ENCODE measurements around the gene CNTNAP5. TPM values are rescaled to one million over a fixed set of nuclear protein-coding genes. Genes with fewer than 3 reads are reported as not detected.

Gene CNTNAP5
- total and polyA plus RNA-seq, 12 donors = 0.04 TPM; not detected in 11

- Histone ChIP-seq H3K27me3 (no peaks in the 10 kb centered on the region), H3K27ac (no peak overlapping the region), H3K4me1 (no peaks in the 10 kb centered on the region), H3K4me3 (no peak overlapping the region), H3K9me3 (no peaks in the 10 kb centered on the region), H3K36me3 (no peaks in the 10 kb centered on the region)
- DNase-seq (no peak), ATAC-seq (no peak)
- TF ChIP-seq, protein P1, sequence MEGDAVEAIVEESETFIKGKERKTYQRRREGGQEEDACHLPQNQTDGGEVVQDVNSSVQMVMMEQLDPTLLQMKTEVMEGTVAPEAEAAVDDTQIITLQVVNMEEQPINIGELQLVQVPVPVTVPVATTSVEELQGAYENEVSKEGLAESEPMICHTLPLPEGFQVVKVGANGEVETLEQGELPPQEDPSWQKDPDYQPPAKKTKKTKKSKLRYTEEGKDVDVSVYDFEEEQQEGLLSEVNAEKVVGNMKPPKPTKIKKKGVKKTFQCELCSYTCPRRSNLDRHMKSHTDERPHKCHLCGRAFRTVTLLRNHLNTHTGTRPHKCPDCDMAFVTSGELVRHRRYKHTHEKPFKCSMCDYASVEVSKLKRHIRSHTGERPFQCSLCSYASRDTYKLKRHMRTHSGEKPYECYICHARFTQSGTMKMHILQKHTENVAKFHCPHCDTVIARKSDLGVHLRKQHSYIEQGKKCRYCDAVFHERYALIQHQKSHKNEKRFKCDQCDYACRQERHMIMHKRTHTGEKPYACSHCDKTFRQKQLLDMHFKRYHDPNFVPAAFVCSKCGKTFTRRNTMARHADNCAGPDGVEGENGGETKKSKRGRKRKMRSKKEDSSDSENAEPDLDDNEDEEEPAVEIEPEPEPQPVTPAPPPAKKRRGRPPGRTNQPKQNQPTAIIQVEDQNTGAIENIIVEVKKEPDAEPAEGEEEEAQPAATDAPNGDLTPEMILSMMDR (IDR thresholded peaks at IDR 0.05) = no peak
- intact Hi-C loops (cut with DNase I) = no loop called here
These were observed 577.7 kb downstream of the CNTNAP5 start for GRCh38 chr2:124602759-124603158.

GRCh38 chr2:124604940-124605339 lies 579.9 kb downstream of the CNTNAP5 start:
- no peak overlapping the region for H3K4me3 ChIP-seq
- DNase-seq = no peak
- no peaks in the 10 kb centered on the region for H3K36me3 ChIP-seq
- intact Hi-C loops (cut with DNase I) = no loop called here
- H3K27me3 ChIP-seq = no peaks in the 10 kb centered on the region
- TF ChIP-seq, protein P1 (IDR thresholded peaks at IDR 0.05) = no peak
- no peaks in the 10 kb centered on the region for H3K4me1 ChIP-seq
- no peak overlapping the region for H3K27ac ChIP-seq
- ATAC-seq = no peak
- 60 to 75% methylated on average over 2 of the region's 2 CpGs for WGBS, 2 donors
- no peaks in the 10 kb centered on the region for H3K9me3 ChIP-seq

DNA sequence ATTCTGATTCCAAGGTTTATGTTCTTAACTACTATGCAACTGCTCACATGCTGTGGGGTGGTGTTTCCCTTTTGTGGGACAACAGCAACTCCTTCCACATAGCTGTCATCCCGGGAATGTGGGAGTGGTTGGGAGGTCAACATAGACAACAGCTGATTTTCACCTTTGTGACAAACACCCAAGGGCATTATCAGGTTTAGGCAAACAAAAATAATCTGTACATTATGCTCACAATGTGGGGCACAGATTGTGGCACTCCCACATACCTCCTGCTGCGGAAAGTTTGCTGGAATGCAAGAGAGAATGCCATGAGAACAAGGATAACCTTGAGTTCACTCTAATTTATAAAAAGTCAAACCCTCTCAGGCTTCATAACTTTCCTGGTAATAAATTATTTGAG lies 582.6 kb downstream of the CNTNAP5 start:
- Histone ChIP-seq H3K4me1 (no peaks in the 10 kb centered on the region), H3K4me3 (no peak overlapping the region), H3K27me3 (no peaks in the 10 kb centered on the region), H3K36me3 (no peaks in the 10 kb centered on the region), H3K27ac (no peak overlapping the region), H3K9me3 (no peaks in the 10 kb centered on the region)
- TF ChIP-seq, protein P1 (IDR thresholded peaks at IDR 0.05) = no peak
- ATAC-seq = no peak
- intact Hi-C loops (cut with DNase I) = no loop called here
- no peak for DNase-seq
- 51 to 68% methylated on average over 2 of the region's 2 CpGs for WGBS, 2 donors

GRCh38 chr2:124609667-124610066 lies 584.6 kb downstream of the CNTNAP5 start:
- Histone ChIP-seq H3K4me3 (no peak overlapping the region), H3K27me3 (no peaks in the 10 kb centered on the region), H3K9me3 (no peaks in the 10 kb centered on the region), H3K36me3 (no peaks in the 10 kb centered on the region), H3K4me1 (no peaks in the 10 kb centered on the region), H3K27ac (no peak overlapping the region)
- intact Hi-C loops (cut with DNase I) = no loop called here
- no peak for ATAC-seq
- TF ChIP-seq, protein P1 (IDR thresholded peaks at IDR 0.05) = no peak
- DNase-seq = no peak
- 71 to 76% methylated on average over 6 of the region's 6 CpGs for WGBS, 2 donors

GRCh38 chr2:124610141-124610540 lies 585.1 kb downstream of the CNTNAP5 start:
- intact Hi-C loops (cut with DNase I) = no loop called here
- Histone ChIP-seq H3K9me3 (no peaks in the 10 kb centered on the region), H3K36me3 (no peaks in the 10 kb centered on the region), H3K4me3 (no peak overlapping the region), H3K27ac (no peak overlapping the region), H3K4me1 (no peaks in the 10 kb centered on the region), H3K27me3 (no peaks in the 10 kb centered on the region)
- no peak for ATAC-seq
- no peak for DNase-seq
- TF ChIP-seq, protein P1 (IDR thresholded peaks at IDR 0.05) = no peak

Data from heart right ventricle (tissue), 16 donors.